CD14-positive monocyte (primary cell): ENCODE measurements around the gene PHOSPHO2. TPM values are rescaled to one million over a fixed set of nuclear protein-coding genes. Genes with fewer than 3 reads are reported as not detected.

Experiments used
- DNase-seq, 3 donors: peaks; one replicate each; pipeline ENCODE4 v3.0.0-alpha.2; 2011 to 2022
- H2AFZ ChIP-seq: 2 replicates; pipeline ENCODE4 v1.6.0; 2012; ENCODE audit warnings: mild to moderate bottlenecking, low read depth, low read length, inconsistent platforms; ENCODE audit not compliant: insufficient read depth, poor library complexity, severe bottlenecking
- H3K27ac ChIP-seq, 2 donors: 1 replicate in 1 of 2; 2 replicates in 1 of 2; pipeline ENCODE4 v1.5.1; 2012 to 2013; ENCODE audit warnings: low read length in 2 of 2, control low read depth in 1 of 2, inconsistent platforms in 1 of 2, low read depth in 1 of 2, mild to moderate bottlenecking in 1 of 2
- H3K27me3 ChIP-seq, 2 donors: one replicate each; pipeline versions ENCODE4 v1.6.0 to v1.6.1; 2011 to 2013; ENCODE audit warnings: low read length in 2 of 2; ENCODE audit not compliant: control insufficient read depth in 2 of 2, insufficient read depth in 2 of 2
- H3K36me3 ChIP-seq, 2 donors: replicated peaks in 1 of 2; 1 replicate in 1 of 2; 2 replicates in 1 of 2; pipeline versions ENCODE4 v1.5.1 to v1.6.1; 2012 to 2013; ENCODE audit warnings: low read length in 2 of 2, control low read depth in 1 of 2, inconsistent platforms in 1 of 2, mild to moderate bottlenecking in 1 of 2; ENCODE audit not compliant: insufficient read depth in 2 of 2, control insufficient read depth in 1 of 2
- H3K4me1 ChIP-seq, 2 donors: 1 replicate in 1 of 2; 2 replicates in 1 of 2; pipeline versions ENCODE4 v1.5.1 to v1.6.1; 2012 to 2013; ENCODE audit warnings: low read length in 2 of 2, control low read depth in 1 of 2, inconsistent platforms in 1 of 2, mild to moderate bottlenecking in 1 of 2, moderate library complexity in 1 of 2; ENCODE audit not compliant: insufficient read depth in 2 of 2, control insufficient read depth in 1 of 2
- H3K4me2 ChIP-seq: replicated peaks from 2 replicates; pipeline ENCODE3; 2012; ENCODE audit warnings: low read length, moderate library complexity, mild to moderate bottlenecking; ENCODE audit not compliant: poor library complexity, severe bottlenecking; ENCODE audit errors: extremely low read depth
- H3K4me3 ChIP-seq, 3 experiments: fragments of 200-600 bp in 1 of 3; sonication (generic) in 1 of 3; replicated peaks in 1 of 3; 1 replicate in 2 of 3; 2 replicates in 1 of 3; pipeline ENCODE4 v1.5.1; 2011 to 2013; ENCODE audit warnings: low read length in 3 of 3, mild to moderate bottlenecking in 3 of 3, control low read depth in 2 of 3, low read depth in 2 of 3, inconsistent platforms in 1 of 3, moderate library complexity in 1 of 3
- H3K79me2 ChIP-seq: 2 replicates; pipeline ENCODE4 v1.6.0; 2012; ENCODE audit warnings: mild to moderate bottlenecking, control low read depth, inconsistent platforms, low read length, moderate library complexity; ENCODE audit not compliant: insufficient read depth
- H3K9ac ChIP-seq: 2 replicates; pipeline ENCODE4 v1.6.0; 2017; ENCODE audit warnings: low read length, mild to moderate bottlenecking; ENCODE audit not compliant: insufficient read depth, poor library complexity, severe bottlenecking
- H3K9me3 ChIP-seq, 2 donors: replicated peaks in 1 of 2; 1 replicate in 1 of 2; 2 replicates in 1 of 2; pipeline versions ENCODE4 v1.5.1 to v1.6.1; 2012 to 2013; ENCODE audit warnings: low read length in 2 of 2, control low read depth in 1 of 2; ENCODE audit not compliant: control insufficient read depth in 1 of 2, insufficient read depth in 1 of 2
- H4K20me1 ChIP-seq: 2 replicates; pipeline ENCODE4 v1.6.0; 2012; ENCODE audit warnings: mild to moderate bottlenecking, low read length, control low read depth, moderate library complexity; ENCODE audit not compliant: insufficient read depth
- H3K27ac Mint-ChIP-seq, 7 donors: one replicate each; pipeline ENCODE4 v1.8.0; 2020; ENCODE audit warnings: mild to moderate bottlenecking in 7 of 7, mixed read lengths in 7 of 7, moderate library complexity in 6 of 7, inconsistent platforms in 2 of 7
- H3K27me3 Mint-ChIP-seq, 3 donors: one replicate each; pipeline ENCODE4 v1.8.0; 2021 to 2022; ENCODE audit warnings: low read depth in 3 of 3, mild to moderate bottlenecking in 3 of 3, mixed read lengths in 3 of 3, moderate library complexity in 3 of 3, inconsistent platforms in 1 of 3
- H3K36me3 Mint-ChIP-seq, 2 donors: one replicate each; pipeline ENCODE4 v1.8.0; 2020; ENCODE audit warnings: mixed read lengths in 2 of 2, inconsistent platforms in 1 of 2, mild to moderate bottlenecking in 1 of 2
- H3K4me1 Mint-ChIP-seq: one replicate; pipeline ENCODE4 v1.8.0; 2020; ENCODE audit warnings: mild to moderate bottlenecking, mixed read lengths
- H3K4me3 Mint-ChIP-seq, 2 donors: one replicate each; pipeline ENCODE4 v1.8.0; 2020; ENCODE audit warnings: mild to moderate bottlenecking in 2 of 2, mixed read lengths in 2 of 2, moderate library complexity in 1 of 2
- H3K9me3 Mint-ChIP-seq, 7 donors: one replicate each; pipeline ENCODE4 v1.8.0; 2020 to 2022; ENCODE audit warnings: mixed read lengths in 7 of 7, mild to moderate bottlenecking in 6 of 7, moderate library complexity in 6 of 7, inconsistent platforms in 2 of 7
- CTCF ChIP-seq: fragments of 200-600 bp; IDR thresholded peaks from one replicate; pipeline ENCODE4 v1.8.0; 2022; ENCODE audit warnings: antibody characterized with exemption, mild to moderate bottlenecking
- WGBS: methylation state at CpG from one replicate; pipeline ENCODE4 v1.1.5; 2013; ENCODE audit warnings: missing lambda C conversion rate; ENCODE audit not compliant: insufficient coverage; 5-methylcytosine and 5-hydroxymethylcytosine counted together
- intact Hi-C, 2 donors: fragments of 100-400 bp; cut with micrococcal nuclease; formaldehyde crosslinking; loops; one replicate each; pipeline versions ENCODE4 v1.15.0 to v1.15.1; 2023
- polyA plus RNA-seq, 3 donors: library from polyadenylated mRNA; depleted of rRNA in 1 of 3; unstranded in 2 of 3; stranded (reverse) in 1 of 3; fragments of 300-500 nt in 2 of 3; fragments of >200 nt in 1 of 3; fragmentation: Illumina TruSeq in 2 of 3; gene quantifications; 1 replicate in 2 of 3; 2 replicates in 1 of 3; pipeline ENCODE4 v1.2.3, GENCODE V29; 2012 to 2021

The PHOSPHO2 gene
- polyA plus RNA-seq, 3 donors, result 0.53 to 1.2 (median 0.74) TPM

GRCh38 chr2:169676357-169676756 is 17.9 kb upstream of the PHOSPHO2 start:
- no peak overlapping the region for H3K27ac Mint-ChIP-seq
- H3K4me1 ChIP-seq, result no peaks in the 10 kb centered on the region
- H3K79me2 ChIP-seq, result no peaks in the 10 kb centered on the region
- intact Hi-C loops, result no loop called here
- no peak overlapping the region for H3K4me3 ChIP-seq
- peaks cover 0 to 3% (median 2%) of the 10 kb centered on the region in 3 donors for H3K27me3 Mint-ChIP-seq
- peaks cover 0 to under 1% (median 0%) of the 10 kb centered on the region in 7 donors for H3K9me3 Mint-ChIP-seq
- no peaks in the 10 kb centered on the region for H3K27me3 ChIP-seq
- H3K36me3 ChIP-seq, result no peaks in the 10 kb centered on the region
- no peak overlapping the region for H3K4me2 ChIP-seq
- H3K36me3 Mint-ChIP-seq, result no peaks in the 10 kb centered on the region
- no CpG with 5 or more reads among the region's 3 CpGs for WGBS
- H4K20me1 ChIP-seq, result no peaks in the 10 kb centered on the region
- peak; percentile 18 for TF ChIP-seq CTCF
- H3K9ac ChIP-seq, result no peak overlapping the region
- no peak overlapping the region for H3K27ac ChIP-seq
- DNase-seq, result no peak
- no peak overlapping the region for H2AFZ ChIP-seq
- no peaks in the 10 kb centered on the region for H3K9me3 ChIP-seq
- H3K4me1 Mint-ChIP-seq, result no peaks in the 10 kb centered on the region
- no peak overlapping the region for H3K4me3 Mint-ChIP-seq

- Mint-ChIP-seq H3K9me3 (no peaks in the 10 kb centered on the region), H3K4me3 (no peak overlapping the region), H3K36me3 (no peaks in the 10 kb centered on the region), H3K27ac (no peak overlapping the region), H3K4me1 (no peaks in the 10 kb centered on the region), H3K27me3 (peaks cover 0 to 4% (median 2%) of the 10 kb centered on the region in 3 donors)
- no peak overlapping the region for H3K4me2 ChIP-seq
- no peaks in the 10 kb centered on the region for H3K9me3 ChIP-seq
- H2AFZ ChIP-seq, result no peak overlapping the region
- DNase-seq, result no peak
- intact Hi-C loops, result no loop called here
- no peak for TF ChIP-seq CTCF
- 86% methylated on average over 1 of the region's 6 CpGs for WGBS
- H3K4me3 ChIP-seq, result no peak overlapping the region
- H3K27me3 ChIP-seq, result no peaks in the 10 kb centered on the region
- no peak overlapping the region for H3K9ac ChIP-seq
- H4K20me1 ChIP-seq, result no peaks in the 10 kb centered on the region
- no peaks in the 10 kb centered on the region for H3K79me2 ChIP-seq
- no peaks in the 10 kb centered on the region for H3K4me1 ChIP-seq
- H3K36me3 ChIP-seq, result no peaks in the 10 kb centered on the region
- no peak overlapping the region for H3K27ac ChIP-seq
Observed at GRCh38 chr2:169676850-169677249, 17.4 kb upstream of the PHOSPHO2 start.
